ENCODE results near the gene NAGK.

The NAGK gene

DNA sequence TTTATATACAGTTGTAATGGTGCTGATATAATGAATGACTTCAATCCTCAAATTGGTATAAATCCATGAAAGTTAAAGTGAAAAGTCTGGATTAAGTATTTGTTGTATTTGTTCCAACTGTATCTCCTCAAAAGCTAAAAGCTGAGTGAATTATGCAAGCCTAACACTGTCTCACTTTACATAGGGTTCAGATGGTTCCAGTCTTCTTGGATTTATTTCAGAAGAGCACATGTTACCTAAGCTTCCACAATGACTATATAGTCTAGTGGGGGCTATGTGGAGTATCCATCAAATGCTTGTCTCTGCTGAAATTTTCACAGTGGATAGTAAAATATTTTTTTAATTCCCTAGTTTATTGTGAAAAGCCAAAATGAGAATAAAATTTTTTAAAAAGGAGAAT is 48.6 kb downstream of the NAGK start:
- no peak for DNase-seq

DNA sequence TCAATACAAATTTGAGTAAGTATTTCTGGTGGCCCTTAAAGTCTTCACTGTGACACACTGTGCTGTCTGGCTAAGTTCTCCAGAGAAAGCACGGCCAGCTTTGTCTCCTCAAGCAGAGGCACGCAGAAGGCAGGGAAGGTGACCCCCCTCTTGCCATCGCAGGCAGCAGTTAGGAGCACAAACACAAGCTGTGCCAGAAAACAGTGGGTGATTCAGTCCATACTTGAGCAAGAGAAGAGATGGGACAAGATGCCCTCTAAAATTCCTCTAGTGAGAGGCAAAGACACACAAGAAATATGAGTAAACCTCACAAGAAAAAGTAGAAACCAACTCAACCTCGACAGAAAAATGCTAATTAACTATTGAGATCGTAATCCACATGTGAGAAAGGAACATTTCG is 51.7 kb downstream of the NAGK start:
- DNase-seq = no peak

DNA sequence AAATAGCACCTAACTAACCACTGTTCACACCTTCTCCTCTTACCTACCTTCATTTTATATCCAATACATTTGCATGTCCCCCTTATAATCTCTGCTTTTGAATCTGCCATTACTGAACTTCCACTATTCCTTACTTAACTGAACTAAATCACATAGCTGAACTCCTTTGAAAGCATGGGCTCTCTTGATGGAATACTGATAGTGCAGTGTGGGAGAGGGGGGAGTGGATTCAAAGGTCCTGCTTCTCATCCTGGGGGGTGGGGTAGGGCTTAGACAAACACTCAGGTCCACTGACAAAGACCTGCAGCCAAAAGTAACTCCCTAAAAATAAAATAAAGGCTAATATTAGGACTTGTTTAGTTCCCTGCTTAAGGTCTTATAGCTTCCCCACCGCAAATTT is 53.0 kb downstream of the NAGK start:
- no peak for DNase-seq

DNA sequence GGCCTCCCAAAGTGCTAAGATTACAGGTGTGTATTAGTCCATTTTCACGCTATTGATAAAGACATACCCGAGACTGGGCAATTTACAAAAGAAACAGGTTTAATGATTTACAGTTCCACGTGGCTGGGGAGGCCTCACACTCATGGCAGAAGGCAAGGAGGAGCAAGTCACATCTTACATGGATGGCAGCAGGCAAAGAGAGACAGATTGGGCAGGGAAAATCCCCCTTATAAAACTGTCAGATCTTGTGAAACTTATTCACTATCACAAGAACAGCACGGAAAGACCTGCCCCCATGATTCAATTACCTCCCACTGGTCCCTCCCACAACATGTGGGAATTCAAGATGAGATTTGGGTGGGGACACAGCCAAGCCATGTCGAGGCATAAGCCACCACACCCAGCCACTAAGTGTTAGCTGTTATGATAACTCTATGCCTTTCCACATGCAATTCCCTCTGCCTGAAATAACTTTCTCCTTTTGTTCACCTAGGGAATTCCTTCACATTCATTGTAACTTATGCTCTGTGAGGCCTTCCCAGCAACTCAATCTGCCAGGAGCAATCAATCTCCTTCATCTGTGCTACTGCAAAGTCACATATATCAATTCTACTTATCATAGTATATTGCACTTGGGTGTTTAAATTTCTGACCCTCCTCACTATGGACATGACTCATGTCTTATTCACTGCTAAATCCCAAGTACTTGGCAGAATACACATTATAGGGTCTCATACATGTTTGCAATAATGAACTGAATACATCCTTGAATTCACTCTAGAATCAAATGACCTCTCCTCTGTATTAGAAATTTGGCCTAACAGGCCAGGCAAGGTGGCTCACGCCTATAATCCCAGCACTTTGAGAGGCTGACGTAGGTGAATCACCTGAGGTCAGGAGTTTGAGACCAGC is 54.2 kb downstream of the NAGK start:
- no peak for DNase-seq

DNA sequence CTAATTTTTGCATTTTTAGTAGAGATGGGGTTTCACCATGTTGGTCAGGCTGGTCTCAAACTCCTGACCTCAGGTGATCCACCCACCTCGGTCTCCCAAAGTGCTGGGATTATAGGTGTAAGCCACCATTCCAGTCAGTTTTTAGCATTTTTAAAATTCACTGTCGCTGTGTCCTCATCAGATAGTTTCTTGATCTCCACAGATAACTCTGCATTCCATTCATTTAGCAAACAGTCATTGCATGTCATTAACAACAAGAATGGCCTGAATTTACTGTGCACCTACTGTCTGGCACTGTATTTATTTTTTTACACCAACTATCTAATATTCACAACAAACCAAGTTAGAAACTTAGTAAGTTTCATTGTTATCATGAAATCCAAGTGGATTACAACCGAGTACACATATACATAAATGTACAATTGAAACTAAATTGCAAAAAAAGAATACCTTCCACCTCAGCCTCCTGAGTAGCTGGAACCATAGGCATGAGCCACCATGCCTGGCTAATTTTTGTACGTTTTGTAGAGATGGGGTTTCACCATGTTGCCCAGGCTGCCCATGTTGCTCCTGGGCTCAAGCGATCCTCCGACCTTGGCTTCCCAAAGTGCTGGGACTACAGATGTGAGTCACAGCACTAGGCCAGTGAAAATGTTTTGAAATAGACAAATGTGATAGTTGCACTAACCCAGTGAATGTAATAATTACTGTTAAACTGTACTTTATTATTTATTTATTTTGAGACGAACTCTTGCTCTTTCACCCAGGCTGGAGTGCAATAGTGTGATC is 57.3 kb downstream of the NAGK start:
- no peak for DNase-seq

- no peak for DNase-seq
Measured at GRCh38 chr2:71126957-71127356, 58.5 kb downstream of the NAGK start.

Data from GOT3 (cell line).